HepG2 (cell line): Measurements from ENCODE around the gene SLC9A8. TPM values are rescaled to one million over a fixed set of nuclear protein-coding genes. Genes with fewer than 3 reads are reported as not detected.

Experiments used
- ARHGAP35 ChIP-seq: sonication (generic); formaldehyde crosslinking; IDR thresholded peaks from 2 replicates; pipeline ENCODE4 v1.9.0; 2022; ENCODE audit warnings: mild to moderate bottlenecking, inconsistent platforms, moderate library complexity, missing genetic modification reagents, borderline replicate concordance
- CREM ChIP-seq, 2 experiments: sonication (generic) in 1 of 2; formaldehyde crosslinking in 1 of 2; IDR thresholded peaks; 2 replicates each; pipeline versions ENCODE4 v1.4.0 to v1.6.1; 2016 to 2020; ENCODE audit warnings: antibody characterized with exemption in 1 of 2, mild to moderate bottlenecking in 1 of 2, missing genetic modification reagents in 1 of 2
- DBP ChIP-seq: sonication (generic); formaldehyde crosslinking; IDR thresholded peaks from 2 replicates; pipeline ENCODE4 v1.4.0; 2020; ENCODE audit warnings: missing genetic modification reagents; ENCODE audit errors: not compliant biosample characterization
- ELF4 ChIP-seq: sonication (generic); formaldehyde crosslinking; IDR thresholded peaks from 2 replicates; pipeline ENCODE4 v1.5.0; 2020; ENCODE audit warnings: missing genetic modification reagents, mild to moderate bottlenecking, moderate library complexity, borderline replicate concordance
- ETV5 ChIP-seq: IDR thresholded peaks from 2 replicates; pipeline ENCODE4 v1.6.1; 2018; ENCODE audit warnings: missing biosample characterization, missing genetic modification reagents, inconsistent platforms, borderline replicate concordance
- IRX3 ChIP-seq: sonication (generic); formaldehyde crosslinking; IDR thresholded peaks from 2 replicates; pipeline ENCODE4 v1.8.1; 2023; ENCODE audit warnings: mild to moderate bottlenecking, low read depth, missing genetic modification reagents, borderline replicate concordance
- MAFG ChIP-seq: sonication (generic); formaldehyde crosslinking; IDR thresholded peaks from 2 replicates; pipeline ENCODE4 v1.5.1; 2020; ENCODE audit warnings: mild to moderate bottlenecking, missing genetic modification reagents
- RAD51 ChIP-seq: fragments of 450-650 bp; IDR thresholded peaks from 2 replicates; pipeline ENCODE4 v1.6.1; 2016; ENCODE audit warnings: borderline replicate concordance
- REXO4 ChIP-seq: sonication (generic); formaldehyde crosslinking; IDR thresholded peaks from 2 replicates; pipeline ENCODE4 v1.8.0; 2022; ENCODE audit warnings: missing genetic modification reagents, mild to moderate bottlenecking, borderline replicate concordance
- RXRA ChIP-seq: sonication (generic); formaldehyde crosslinking; IDR thresholded peaks from 2 replicates; pipeline ENCODE4 v1.5.1; 2020; ENCODE audit warnings: missing genetic modification reagents
- SETDB1 ChIP-seq: sonication (generic); formaldehyde crosslinking; IDR thresholded peaks from 2 replicates; pipeline ENCODE4 v1.5.1; 2020; ENCODE audit warnings: missing genetic modification reagents, mild to moderate bottlenecking, borderline replicate concordance
- SNAPC2 ChIP-seq: sonication (generic); formaldehyde crosslinking; IDR thresholded peaks from 2 replicates; pipeline ENCODE4 v1.8.1; 2022; ENCODE audit warnings: mild to moderate bottlenecking, missing genetic modification reagents
- SOX13 ChIP-seq, 3 experiments: fragments of 450-650 bp in 1 of 3; sonication (generic) in 1 of 3; formaldehyde crosslinking in 1 of 3; IDR thresholded peaks in 2 of 3; conservative IDR thresholded peaks in 1 of 3; 2 replicates each; pipeline versions ENCODE4 v1.5.0 to v1.6.1; 2016 to 2020; ENCODE audit warnings: antibody characterized with exemption in 1 of 3, mild to moderate bottlenecking in 1 of 3, missing compliant biosample characterization in 1 of 3, missing genetic modification reagents in 1 of 3, moderate library complexity in 1 of 3
- SPEN ChIP-seq: sonication (generic); formaldehyde crosslinking; IDR thresholded peaks from 2 replicates; pipeline ENCODE4 v1.5.1; 2020; ENCODE audit warnings: low read depth, mild to moderate bottlenecking, missing genetic modification reagents
- SSRP1 ChIP-seq: IDR thresholded peaks from 2 replicates; pipeline ENCODE4 v1.6.1; 2016; ENCODE audit warnings: control low read depth
- TGIF2 ChIP-seq: IDR thresholded peaks from 2 replicates; pipeline ENCODE4 v1.6.1; 2016; ENCODE audit warnings: control low read depth, missing compliant biosample characterization
- WIZ ChIP-seq: sonication (generic); formaldehyde crosslinking; IDR thresholded peaks from 2 replicates; pipeline ENCODE4 v1.5.1; 2020; ENCODE audit warnings: mild to moderate bottlenecking, missing genetic modification reagents
- ZFYVE20 ChIP-seq: sonication (generic); formaldehyde crosslinking; IDR thresholded peaks from 2 replicates; pipeline ENCODE4 v1.8.0; 2023; ENCODE audit warnings: low read depth, mild to moderate bottlenecking, moderate library complexity, missing genetic modification reagents, borderline replicate concordance
- ZNF138 ChIP-seq: sonication (generic); formaldehyde crosslinking; IDR thresholded peaks from 2 replicates; pipeline ENCODE4 v1.5.0; 2020; ENCODE audit warnings: mild to moderate bottlenecking, low read depth, missing genetic modification reagents
- ZNF224 ChIP-seq: sonication (generic); formaldehyde crosslinking; IDR thresholded peaks from 2 replicates; pipeline ENCODE4 v1.5.0; 2020; ENCODE audit warnings: mild to moderate bottlenecking, missing genetic modification reagents
- ZNF354B ChIP-seq: sonication (generic); formaldehyde crosslinking; IDR thresholded peaks from 2 replicates; pipeline ENCODE4 v1.8.0; 2022; ENCODE audit warnings: mild to moderate bottlenecking, missing genetic modification reagents
- ZNF616 ChIP-seq: sonication (generic); formaldehyde crosslinking; IDR thresholded peaks from 2 replicates; pipeline ENCODE4 v1.5.0; 2020; ENCODE audit warnings: low read depth, mild to moderate bottlenecking, missing genetic modification reagents
- ZNF709 ChIP-seq: sonication (generic); formaldehyde crosslinking; IDR thresholded peaks from 2 replicates; pipeline ENCODE4 v1.5.0; 2020; ENCODE audit warnings: mild to moderate bottlenecking, missing genetic modification reagents
- ZNF747 ChIP-seq: sonication (generic); formaldehyde crosslinking; IDR thresholded peaks from 2 replicates; pipeline ENCODE4 v1.8.1; 2023; ENCODE audit warnings: missing genetic modification reagents, mild to moderate bottlenecking, borderline replicate concordance
- polyA plus RNA-seq, 8 experiments: library from polyadenylated mRNA; depleted of rRNA in 3 of 8; stranded (reverse) in 7 of 8; unstranded in 1 of 8; fragments of >200 nt; fragmentation: Illumina TruSeq in 4 of 8; extraction: Trizol in 4 of 8; gene quantifications; 2 replicates each; pipeline versions ENCODE4 v1.2.1 to v1.2.3, GENCODE V29; 2011 to 2016; ENCODE audit warnings: low read depth in 4 of 8, missing spikeins in 1 of 8, mixed read lengths in 1 of 8; ENCODE audit not compliant: insufficient read depth in 1 of 8
- total RNA-seq, 5 experiments: library from RNA; depleted of rRNA; stranded (reverse); fragments of >200 nt; fragmentation: Illumina TruSeq; extraction: Trizol; gene quantifications; 2 replicates each; pipeline ENCODE4 v1.2.3, GENCODE V29; 2016; ENCODE audit warnings: low read depth in 1 of 5
- TF ChIP-seq, protein P1 (sequence below): sonication (generic); formaldehyde crosslinking; IDR thresholded peaks from 2 replicates; pipeline ENCODE4 v1.5.1; 2020; ENCODE audit warnings: missing genetic modification reagents, mild to moderate bottlenecking, borderline replicate concordance
- TF ChIP-seq, protein P2 (sequence below): sonication (generic); formaldehyde crosslinking; IDR thresholded peaks from 2 replicates; pipeline ENCODE4 v1.8.1; 2023; ENCODE audit warnings: mild to moderate bottlenecking, missing genetic modification reagents, borderline replicate concordance

The SLC9A8 gene
- total and polyA plus RNA-seq, 2 of the 13 experiments (the other 11 are each of a cell fraction or from before 2014, with no cell fraction given), result 4.1 to 7.4 TPM

GRCh38 chr20:49936153-49937026, 123.8 kb downstream of the SLC9A8 start, which contains the start of gene RNF114 (continued):
- TF ChIP-seq ZNF224 (CRISPR knock-in tag), result peak; percentile 91
- peak; percentile 65 for TF ChIP-seq ZNF709 (CRISPR knock-in tag)
- no peak for TF ChIP-seq MAFG (CRISPR knock-in tag)
- peak; percentile 79; the same call in 1 of the 2 replicates for TF ChIP-seq ZNF138
- TF ChIP-seq REXO4 (CRISPR knock-in tag), result no peak
- TF ChIP-seq, protein P1, sequence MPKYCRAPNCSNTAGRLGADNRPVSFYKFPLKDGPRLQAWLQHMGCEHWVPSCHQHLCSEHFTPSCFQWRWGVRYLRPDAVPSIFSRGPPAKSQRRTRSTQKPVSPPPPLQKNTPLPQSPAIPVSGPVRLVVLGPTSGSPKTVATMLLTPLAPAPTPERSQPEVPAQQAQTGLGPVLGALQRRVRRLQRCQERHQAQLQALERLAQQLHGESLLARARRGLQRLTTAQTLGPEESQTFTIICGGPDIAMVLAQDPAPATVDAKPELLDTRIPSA (CRISPR knock-in tag), result no peak
- TF ChIP-seq ARHGAP35 (CRISPR knock-in tag), result peak; percentile 91; the same call in 1 of the 2 replicates
- TF ChIP-seq ZFYVE20 (CRISPR knock-in tag), result no peak
- TF ChIP-seq RXRA (CRISPR knock-in tag), result peak; percentile 66
- TF ChIP-seq ETV5 (CRISPR knock-in tag), result peak; percentile 45; the same call in 1 of the 2 replicates
- TF ChIP-seq TGIF2 (CRISPR knock-in tag), result peak; percentile 40; the same call in 1 of the 2 replicates
- TF ChIP-seq SNAPC2, result peak; percentile 88; the same call in 1 of the 2 replicates
- TF ChIP-seq ZNF747 (CRISPR knock-in tag), result no peak; the same call in 1 of the 2 replicates
- TF ChIP-seq ZNF354B, result no peak; the same call in 1 of the 2 replicates
- TF ChIP-seq WIZ (CRISPR knock-in tag), result no peak; the same call in 1 of the 2 replicates
- peak; percentile 67; the same call in 1 of the 2 replicates for TF ChIP-seq CREM (IDR thresholded peaks at IDR 0.05)
- no peak for TF ChIP-seq CREM (CRISPR knock-in tag; IDR thresholded peaks at IDR 0.05)
- peak; percentile 76; the same call in 1 of the 2 replicates for TF ChIP-seq SPEN
- TF ChIP-seq ZNF616 (CRISPR knock-in tag), result peak; percentile 91
- no peak for TF ChIP-seq SOX13 (IDR thresholded peaks at IDR 0.05)
- peak in 1 of 2 experiments; percentile 45; a peak in 1 of 4 replicates for TF ChIP-seq SOX13 (CRISPR knock-in tag; conservative IDR thresholded peaks at IDR 0.05 in 1 of 2, IDR thresholded peaks at IDR 0.05 in 1 of 2)
- no peak for TF ChIP-seq RAD51
- TF ChIP-seq, protein P2, sequence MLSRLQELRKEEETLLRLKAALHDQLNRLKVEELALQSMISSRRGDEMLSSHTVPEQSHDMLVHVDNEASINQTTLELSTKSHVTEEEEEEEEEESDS (CRISPR knock-in tag), result no peak
- no peak for TF ChIP-seq SETDB1 (CRISPR knock-in tag)
- TF ChIP-seq SSRP1 (CRISPR knock-in tag), result no peak
- TF ChIP-seq IRX3 (CRISPR knock-in tag), result peak; percentile 37; the same call in 1 of the 2 replicates
- no peak for TF ChIP-seq DBP
- TF ChIP-seq ELF4, result no peak
